GM20431 (cell line): ENCODE results near the gene PIH1D2.
"Not testable (repeated sequence)": the region's sequence is repeated elsewhere in the genome, so short reads cannot be mapped to it uniquely, and the experiment has no call there.

Source experiments
- in situ Hi-C: fragments of 300-500 bp; cut with MseI, MboI; formaldehyde crosslinking; loops from one replicate; pipeline ENCODE4 v1.15.0; 2020; ENCODE audit warnings: low sequenced_read_pairs; ENCODE audit not compliant: unreplicated experiment

Gene PIH1D2, protein sequence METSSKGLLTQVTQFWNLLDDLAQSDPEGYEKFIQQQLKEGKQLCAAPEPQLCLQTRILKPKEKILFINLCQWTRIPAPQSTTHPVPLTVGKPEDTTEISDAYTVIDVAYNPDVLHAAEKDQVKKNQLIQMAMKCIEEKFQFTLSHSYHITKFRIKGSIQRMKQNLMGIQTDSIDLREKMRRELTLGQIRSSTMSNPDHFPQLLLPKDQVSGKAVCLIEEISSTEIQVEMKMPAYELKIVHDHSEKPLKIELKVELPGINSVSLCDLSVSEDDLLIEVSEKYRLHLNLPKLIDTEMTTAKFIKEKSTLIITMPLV

DNA sequence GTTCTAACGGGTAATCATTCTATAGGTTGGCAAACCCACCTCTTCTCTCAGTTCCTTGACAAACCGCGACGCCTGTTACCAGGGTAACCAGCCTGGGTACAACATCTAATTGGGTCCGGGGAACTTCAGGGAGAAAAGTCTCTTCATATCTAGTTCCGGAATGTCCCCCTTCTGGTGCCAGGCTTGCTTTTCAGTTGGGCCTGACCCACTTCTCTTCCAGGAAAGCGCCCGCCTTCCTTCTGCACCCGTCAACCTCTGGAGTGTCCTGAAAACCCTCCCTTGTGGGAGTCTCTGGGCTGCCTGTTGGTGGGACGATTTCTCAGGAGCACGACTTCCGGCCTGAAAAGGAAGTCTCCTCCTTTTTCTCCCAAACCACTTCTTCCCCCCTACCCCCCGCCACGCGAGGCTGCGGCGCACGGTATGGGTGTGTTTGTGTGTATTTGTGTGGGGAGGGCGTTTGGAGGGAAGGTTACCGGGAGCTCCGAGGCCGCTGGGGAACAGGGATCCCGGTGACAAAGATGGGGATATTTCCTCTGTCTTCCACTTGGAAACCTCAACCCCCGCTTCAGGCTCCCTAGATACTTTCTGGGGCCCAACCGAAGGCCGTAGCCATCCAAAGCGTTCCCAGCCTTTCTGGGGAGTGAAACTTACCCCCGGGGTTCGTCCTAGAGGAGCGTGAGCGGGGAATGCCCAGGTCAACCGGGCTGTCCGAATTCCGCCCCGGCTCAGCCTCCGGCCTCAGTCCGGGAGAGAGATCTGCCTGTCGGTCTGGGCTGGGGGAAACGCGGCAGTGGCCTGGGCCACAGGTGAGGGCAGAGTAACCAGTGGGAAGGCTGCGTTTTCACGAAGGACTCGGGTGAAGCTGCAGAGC is at the start of gene PIH1D2, which contains the start of gene NKAPD1:
Gene PIH1D2, minus strand, starts transcription at position 77 of the 871 bp plus-strand sequence. CDS start 843 bp downstream, outside the sequence.
Gene NKAPD1, plus strand, starts transcription at position 359 of the 871 bp plus-strand sequence. CDS start 1,276 bp downstream, outside the sequence.
- in situ Hi-C loops: no loop called here

DNA sequence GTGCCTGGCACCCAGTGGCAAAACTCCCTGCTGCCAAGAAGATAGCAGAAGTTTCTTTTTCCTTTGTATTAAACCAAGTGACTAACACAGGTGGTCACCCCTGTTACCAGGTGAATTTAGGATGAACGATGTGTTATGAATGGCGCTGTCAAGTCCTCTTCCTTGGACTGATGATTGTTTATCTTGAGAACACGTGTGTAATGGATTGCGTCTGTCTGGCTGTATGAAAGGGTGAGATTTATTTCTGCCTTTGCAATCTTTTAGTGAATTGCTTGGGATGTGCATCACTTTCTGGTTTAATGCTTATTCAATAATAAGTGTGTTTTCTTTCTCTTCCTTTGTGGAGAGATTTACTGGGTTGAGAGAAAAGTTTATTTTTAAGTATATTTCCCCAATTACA is 49.3 kb upstream of the PIH1D2 start:
- in situ Hi-C loops: no loop called here

DNA sequence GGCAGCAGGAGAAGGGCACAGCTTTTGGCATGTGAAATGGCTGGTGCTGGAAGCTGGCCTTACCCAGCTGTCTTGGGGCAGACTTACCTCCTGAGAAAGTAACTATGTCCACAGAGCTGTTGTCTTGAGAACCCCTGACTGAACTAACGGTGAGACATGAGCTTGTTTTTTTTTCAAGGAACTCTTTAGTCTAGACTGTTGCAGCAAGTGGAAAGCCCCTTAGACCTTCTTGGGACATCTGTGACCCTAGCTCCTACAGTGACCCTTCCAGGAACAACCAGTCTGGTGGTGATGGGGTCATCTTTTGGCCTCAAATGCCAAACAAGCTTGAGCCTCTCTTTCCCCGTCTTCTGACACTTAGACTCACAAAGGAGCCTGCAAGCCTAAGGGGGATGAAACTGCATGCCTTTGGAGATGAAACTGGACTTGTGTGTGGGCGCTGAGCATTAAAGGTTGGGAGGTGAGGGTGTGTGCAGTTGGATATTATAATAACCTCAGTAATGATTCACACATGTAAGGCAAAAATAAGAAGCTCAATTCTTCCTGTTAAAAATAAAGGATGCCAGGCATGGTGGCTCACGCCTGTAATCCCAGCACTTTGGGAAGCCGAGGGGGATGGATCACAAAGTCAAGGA is 48.3 kb upstream of the PIH1D2 start:
- in situ Hi-C loops: no loop called here

DNA sequence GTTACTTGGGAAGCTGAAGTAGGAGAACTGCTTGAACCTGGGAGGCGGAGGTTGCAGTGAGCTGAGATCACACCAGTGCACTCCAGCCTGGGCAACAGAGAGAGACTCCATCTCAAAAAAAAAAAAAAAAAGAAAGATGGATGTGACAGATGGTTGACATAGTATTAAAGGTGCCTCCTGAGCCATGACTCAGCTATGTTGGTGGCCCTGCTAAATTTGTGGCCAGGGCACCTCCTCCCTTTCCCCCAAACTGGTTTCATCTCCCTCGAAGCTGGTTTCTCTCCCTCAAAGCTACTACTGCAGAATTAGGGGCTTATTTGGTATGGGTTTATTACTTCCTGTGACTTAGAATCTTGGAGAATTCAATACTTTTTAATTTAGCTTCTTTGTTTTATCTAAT is 44.4 kb upstream of the PIH1D2 start:
- in situ Hi-C loops: no loop called here

DNA sequence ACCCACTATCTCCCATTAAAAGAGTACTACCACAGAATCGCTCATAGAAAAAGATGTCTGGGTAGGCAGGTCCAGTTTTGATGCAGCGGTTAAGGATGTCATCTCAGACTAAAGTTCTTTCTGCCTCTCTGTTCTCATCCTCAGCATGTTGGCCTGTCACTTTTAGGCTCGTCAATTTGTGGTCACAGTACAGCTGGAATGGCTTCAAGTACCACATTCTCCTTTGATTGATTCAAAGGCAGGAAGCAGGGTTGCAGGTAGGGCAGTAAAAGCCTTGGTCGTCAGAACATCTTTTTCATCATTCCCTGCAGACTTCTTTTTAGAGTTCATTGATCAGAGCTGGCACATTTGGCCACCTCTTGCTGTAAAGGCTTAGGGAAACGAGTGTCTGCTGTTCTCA is 41.6 kb upstream of the PIH1D2 start:
- in situ Hi-C loops: no loop called here

DNA sequence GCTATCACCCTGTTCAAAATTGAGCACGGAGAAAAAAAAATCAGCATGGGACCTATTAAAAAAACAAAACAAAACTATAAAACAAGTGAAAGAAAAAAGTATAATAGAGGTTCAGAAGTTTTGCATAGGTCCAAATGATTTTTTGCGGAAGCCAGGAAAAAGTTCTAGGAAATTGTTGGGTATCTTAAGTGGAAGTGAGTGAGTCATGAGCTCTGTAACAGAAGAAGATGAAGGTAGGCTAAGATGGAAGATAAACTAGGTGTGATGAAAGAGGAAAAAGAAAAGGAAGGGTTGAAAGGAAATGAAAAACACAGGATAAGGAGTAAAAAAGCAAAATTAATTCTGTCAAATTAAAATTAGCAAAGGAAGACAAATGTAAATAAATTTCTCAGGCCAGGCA is 40.6 kb upstream of the PIH1D2 start:
- in situ Hi-C loops: no loop called here

DNA sequence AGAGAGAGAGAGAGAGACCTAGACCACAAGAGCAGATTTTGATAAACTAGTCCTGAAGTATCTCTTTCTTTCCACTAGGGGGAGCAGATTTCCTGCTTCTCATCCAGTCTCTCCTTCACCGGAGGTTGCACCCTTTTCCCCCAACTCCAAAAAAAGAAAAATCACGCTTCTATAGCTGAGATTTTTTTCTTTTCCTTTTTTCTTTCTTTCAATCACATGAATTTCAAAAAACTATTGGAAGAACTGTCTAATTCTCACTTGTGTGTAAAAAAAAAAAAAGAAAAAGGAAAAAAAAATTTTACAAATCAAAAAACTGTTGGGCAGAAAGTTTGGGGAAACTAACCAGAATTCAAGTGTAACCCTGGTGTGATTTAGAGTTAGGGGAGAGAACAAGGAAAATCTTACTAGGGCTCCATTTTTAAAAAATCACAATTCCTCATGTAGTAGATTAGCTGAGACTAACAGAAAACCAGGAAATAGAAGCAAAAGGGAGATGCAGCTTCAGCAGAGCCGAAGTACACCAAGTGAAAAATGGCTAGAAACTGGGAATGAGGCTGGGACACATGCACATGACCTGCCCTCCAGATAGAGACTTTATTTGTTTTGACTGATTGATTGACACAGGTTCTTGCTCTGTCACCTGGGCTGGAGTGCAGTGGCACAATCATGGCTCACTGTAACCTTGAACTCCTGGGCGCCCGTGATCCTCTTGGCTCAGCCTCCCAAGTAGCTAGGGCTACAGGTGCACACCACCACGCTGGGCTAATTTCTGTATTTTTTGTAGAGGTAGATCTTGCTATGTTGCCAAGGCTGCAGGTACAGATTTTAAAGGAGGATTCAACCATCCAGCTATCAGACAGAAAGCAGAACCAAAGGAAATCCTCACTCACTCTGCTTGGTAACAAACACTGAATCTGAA is 40.0 kb upstream of the PIH1D2 start:
- in situ Hi-C loops: no loop called here

DNA sequence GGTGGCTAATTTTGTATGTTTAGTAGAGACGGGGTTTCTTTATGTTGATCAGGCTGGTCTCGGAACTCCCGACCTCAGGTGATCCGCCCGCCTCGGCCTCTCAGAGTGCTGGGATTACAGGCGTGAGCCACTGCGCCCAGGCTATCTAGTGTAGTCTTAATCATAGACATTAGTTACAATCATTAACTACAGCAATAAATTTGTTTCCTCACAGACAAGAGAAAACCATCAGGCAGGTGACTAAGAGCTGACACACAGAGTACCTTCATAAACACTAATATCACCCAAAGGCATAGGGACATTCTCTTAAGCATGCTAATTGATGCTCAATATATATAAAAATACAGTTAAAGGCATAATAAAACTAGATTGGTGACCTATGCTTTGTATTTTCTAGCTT is 32.3 kb upstream of the PIH1D2 start:
- in situ Hi-C loops: no loop called here

DNA sequence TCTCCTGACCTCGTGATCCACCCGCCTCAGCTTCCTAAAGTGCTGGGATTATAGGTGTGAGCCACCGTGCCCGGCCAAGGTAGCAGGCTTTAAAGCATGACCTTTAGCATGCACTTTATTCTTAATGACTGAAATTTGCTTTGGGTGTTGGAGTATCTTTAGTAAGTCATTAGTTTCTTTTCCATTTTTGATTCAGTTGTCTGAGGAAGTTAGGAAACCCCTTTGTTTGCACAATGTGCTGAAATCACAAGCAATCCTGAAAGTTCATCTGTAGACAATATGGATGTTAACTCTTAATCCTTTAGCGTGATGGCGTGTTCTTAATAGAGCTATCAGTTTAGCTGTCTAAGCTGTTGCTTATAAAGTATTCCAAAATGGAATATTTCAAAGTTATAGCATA is 29.6 kb upstream of the PIH1D2 start:
- in situ Hi-C loops: no loop called here

DNA sequence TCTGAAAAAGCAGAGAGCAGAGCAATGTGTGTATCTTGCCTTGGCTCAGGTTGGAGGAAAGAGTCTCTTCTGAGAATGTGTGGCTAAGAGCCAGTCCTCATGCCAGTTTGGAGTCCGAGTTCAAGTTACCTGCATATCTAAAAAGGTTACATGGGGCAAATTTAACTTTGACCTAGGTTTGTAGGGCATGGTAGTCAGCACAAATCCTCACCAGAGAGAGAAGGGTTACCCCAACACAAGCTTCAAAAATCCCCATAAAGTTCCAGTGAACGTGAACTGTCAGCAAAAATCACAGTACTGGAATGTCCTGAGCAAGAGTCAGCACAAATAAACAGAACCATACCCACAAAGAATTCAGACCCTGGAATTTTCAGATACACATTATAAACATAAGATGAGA is 26.6 kb upstream of the PIH1D2 start:
- in situ Hi-C loops: no loop called here

DNA sequence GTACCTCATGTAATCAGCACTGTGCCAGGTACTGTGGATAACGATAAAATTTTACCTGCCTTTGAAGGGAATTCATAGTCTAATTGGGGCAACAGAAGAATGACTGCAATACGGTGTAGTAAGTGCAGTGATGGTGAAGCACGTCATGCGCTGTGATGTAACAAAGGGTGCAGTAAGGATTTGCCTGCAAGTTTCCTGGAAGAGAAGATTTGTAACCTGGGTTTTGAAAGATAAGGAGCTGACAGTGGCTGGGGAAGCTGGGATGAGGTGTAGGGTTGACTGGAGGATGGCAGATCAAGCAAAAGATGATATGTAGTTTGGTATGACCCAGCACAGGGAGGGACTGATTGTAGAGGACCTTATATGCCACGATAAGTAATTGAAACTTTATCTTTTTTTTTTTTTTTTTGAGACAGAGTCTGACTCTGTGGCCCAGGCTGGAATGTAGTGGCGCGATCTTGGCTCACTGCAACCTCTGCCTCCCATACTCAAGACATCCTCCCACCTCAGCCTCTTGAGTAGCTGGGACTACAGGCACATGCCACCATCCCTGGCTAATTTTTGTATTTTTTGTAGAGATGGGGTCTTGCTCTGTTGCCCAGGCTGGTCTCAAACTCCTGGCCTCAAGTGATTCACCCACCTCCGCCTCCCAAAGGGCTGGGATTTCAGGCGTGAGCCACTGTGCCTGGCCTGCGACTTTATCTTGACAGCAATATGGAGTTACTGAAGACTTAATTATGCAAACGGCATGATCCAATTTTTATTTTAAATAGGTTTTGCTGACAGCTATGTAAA is 24.1 kb upstream of the PIH1D2 start:
- in situ Hi-C loops: no loop called here

DNA sequence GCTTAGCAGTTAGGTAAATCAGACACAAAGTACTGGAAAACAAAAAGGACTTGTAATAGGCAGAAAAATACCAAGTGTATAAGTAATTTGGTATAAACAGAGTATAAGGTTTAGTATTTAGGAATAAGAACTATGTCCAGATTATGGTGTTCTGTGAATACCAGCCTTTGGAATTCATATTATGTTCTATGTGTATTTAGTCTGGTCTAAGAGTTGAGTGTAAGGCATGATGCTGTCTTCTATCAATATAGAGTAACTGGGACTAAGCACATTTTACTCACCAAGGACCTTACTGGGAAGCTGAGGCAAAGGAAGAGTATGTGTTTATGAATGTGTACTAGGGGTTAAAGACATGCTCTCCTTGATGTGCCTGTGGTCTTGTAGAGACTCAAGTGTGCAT is 22.4 kb upstream of the PIH1D2 start:
- in situ Hi-C loops: no loop called here

DNA sequence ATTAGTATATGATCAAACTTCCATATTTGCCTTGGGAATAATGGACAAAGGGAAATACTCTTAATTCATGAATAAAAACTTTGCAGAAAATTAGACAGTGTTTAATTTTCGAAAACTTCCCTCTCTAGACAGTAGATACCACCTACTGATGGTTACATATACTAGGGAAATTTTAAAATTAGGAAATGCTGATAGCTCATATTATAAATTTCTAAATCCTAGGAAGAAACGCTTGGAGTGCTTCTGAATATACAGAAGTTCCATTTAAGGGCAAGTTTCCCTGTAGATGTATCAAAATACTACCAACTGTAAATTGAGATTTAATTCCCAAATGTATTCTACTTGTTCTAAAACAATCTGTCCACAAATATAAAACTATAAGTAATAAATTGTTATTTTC is 21.5 kb upstream of the PIH1D2 start:
- in situ Hi-C loops: not testable (repeated sequence)

DNA sequence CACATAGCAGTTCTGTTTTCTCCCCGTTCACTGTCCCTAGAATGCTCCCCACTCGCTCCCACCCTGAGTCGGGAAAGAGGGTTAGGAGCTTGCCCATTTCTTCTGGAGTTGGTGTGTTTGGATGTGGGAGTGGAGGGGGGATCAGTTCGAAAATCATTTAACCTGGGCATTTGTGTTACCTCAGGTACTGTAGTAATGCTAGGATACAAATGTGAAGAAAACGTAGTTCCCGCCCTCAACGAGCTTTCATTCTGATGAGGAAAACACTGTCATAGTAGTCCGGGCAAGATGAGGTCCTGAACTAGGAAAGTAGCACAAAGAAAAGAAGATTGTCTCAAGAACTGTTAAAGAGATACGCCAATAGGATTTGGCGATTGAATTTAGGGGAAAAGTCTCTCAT is 13.4 kb upstream of the PIH1D2 start:
- in situ Hi-C loops: no loop called here

DNA sequence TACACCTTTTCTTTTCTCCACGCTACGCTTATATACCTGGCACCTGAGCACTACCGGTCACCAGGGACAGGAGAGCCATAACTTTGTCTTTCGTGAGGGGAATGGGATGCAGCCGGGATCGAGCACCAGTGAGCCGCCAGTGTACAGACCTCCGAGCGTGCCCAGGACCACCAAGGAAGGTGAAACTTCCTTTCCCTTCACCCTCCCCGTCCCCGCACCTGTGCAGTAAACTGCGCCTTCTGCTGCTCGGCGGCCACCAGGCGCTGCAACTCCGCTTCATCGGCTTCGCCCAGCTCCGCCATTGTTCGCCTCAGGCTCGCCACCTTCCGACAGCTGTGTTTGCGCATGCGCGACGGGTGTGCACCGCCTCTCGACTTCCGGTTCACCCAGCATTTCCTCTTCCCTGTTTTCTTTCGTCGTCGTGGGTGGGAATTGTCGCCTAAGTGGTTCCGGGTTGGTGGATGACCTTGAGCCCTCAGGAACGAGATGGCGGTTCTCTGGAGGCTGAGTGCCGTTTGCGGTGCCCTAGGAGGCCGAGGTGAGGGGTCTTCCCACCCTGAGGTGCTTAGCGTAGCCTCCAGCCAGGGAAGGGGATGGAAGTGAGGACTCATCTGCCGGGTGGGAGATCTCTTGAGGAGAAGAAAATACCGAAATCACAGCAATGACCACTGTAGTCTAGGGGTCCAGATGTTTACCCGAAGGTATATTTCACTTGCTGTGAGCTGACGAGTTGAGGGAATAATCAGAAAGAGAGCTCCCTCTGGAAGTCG is 12.8 kb upstream of the PIH1D2 start, which contains the start of the genes SDHD and TIMM8B:
Gene SDHD, plus strand, starts transcription at position 452 of the 770 bp plus-strand sequence. Its CDS starts 35 bp downstream, at position 487.
Gene TIMM8B, minus strand, starts transcription at position 335 of the 770 bp plus-strand sequence. Its CDS starts 33 bp downstream, at position 302.
- in situ Hi-C loops: no loop called here

DNA sequence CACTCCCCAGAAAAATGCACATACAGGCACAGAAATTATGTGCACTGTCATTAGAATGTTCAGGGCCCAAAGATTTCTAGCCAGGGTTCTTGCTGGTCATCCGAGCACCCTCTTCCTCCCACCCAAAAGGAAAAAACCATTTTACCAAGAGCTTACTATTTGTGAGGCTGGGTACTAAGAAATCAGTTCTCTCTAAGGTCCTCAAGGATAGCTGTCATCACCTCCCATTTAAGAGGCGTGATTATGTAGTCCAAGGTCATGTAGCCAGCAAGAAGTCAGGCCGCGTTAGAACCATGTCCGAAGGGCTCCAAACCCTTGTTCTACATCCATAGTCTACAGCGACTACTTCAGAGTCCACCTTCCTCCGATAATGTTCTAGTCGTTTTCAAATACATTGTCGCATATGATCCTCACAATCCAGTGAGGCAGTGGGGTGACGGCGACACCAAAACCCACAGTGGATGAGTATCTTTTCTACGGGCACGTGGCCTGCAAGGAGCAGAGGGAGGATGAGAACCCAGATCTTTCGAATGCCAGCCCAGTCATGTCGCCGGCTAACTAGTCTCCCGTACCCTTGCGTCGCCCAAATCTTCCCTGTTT is 12.1 kb upstream of the PIH1D2 start:
- in situ Hi-C loops: no loop called here

DNA sequence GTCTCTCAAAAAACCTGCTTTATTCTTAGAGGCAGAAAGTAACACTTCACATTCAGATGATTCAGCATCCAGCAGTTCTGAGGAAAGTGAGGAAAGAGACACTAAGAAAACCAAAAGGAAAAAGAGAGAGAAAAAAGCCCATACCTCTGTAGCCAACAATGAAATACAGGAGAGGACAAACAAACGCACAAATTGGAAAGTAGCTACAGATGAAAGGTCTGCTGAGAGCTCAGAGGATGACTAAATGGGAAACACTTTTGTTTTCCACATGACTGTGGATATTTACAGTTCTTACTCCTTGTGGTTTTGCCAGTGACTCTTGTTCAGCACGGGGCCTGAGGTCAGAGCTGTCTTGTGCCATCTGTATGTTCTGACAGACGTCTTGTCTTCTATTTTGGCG is 8.9 kb upstream of the PIH1D2 start:
- in situ Hi-C loops: no loop called here

DNA sequence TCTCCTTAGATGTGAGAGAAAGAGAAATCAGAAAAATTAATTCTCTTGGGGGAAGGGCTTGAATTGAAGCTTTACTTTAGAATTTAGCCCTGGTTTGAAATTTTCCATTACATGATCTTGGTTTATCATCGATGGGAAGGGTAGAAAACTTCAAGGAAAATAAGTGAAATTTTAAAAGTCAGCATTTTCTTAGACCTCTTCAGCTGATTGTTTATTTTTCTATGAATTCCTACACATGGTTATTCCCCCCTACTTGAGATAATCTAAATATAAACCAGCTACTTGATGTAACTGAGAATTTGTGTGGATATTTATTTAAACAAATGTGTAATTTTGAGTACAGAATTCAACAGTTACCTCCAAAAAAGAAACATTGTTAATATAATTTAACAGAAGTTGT is 10.9 kb downstream of the PIH1D2 start:
- in situ Hi-C loops: no loop called here
